ENCODE data around the gene FMNL2.

FMNL2 gene

DNA sequence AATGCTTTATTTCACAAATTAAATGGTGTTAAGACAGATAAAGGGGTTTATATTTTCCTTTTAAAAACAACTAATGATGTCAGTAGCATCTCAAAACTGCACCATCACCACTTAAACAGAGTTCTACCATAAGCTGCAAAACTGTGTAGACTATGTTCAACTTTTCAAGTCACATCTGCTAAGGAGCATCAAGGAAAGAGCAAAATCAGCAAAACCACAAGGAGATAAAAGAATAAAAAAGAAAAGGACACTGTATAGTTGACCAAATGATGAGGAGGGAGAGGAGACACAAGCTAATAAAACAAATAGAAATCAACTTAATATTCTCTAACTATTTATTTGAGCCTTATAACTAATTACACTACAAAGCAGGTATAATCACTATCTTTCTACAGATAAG is 348.4 kb downstream of the FMNL2 start:
- in situ Hi-C loops (cut with HindIII; ENCODE audit: low sequenced_read_pairs): no loop called here
- TF ChIP-seq CTCF (IDR thresholded peaks at IDR 0.05; ENCODE audit: low read depth, low read length): no peak
- no peak overlapping the region for H3K4me3 ChIP-seq (ENCODE audit: low read depth, low read length)

GRCh38 chr2:152686321-152686720 is 351.3 kb downstream of the FMNL2 start:
- H3K4me3 ChIP-seq (ENCODE audit: low read depth, low read length): no peak overlapping the region
- in situ Hi-C loops (cut with HindIII; ENCODE audit: low sequenced_read_pairs): no loop called here
- DNase-seq (ENCODE audit: low read depth, low spot score): no peak
- no peak for TF ChIP-seq CTCF (IDR thresholded peaks at IDR 0.05; ENCODE audit: low read depth, low read length)

More for the DNA sequence above, 348.4 kb downstream of the FMNL2 start:
- DNase-seq (ENCODE audit: low read depth, low spot score): no peak

- H3K4me3 ChIP-seq (ENCODE audit: low read depth, low read length): no peak overlapping the region
- TF ChIP-seq CTCF (IDR thresholded peaks at IDR 0.05; ENCODE audit: low read depth, low read length): no peak
- in situ Hi-C loops (cut with HindIII; ENCODE audit: low sequenced_read_pairs): no loop called here
- no peak for DNase-seq (ENCODE audit: low read depth, low spot score)
Measured at GRCh38 chr2:152693033-152693432, 358.1 kb downstream of the FMNL2 start.

- DNase-seq (ENCODE audit: low read depth, low spot score): peak; percentile 81
- H3K4me3 ChIP-seq (ENCODE audit: low read depth, low read length): peak overlapping the region; percentile 37
- TF ChIP-seq CTCF (IDR thresholded peaks at IDR 0.05; ENCODE audit: low read depth, low read length): no peak
- in situ Hi-C loops (cut with HindIII; ENCODE audit: low sequenced_read_pairs): no loop called here
Measured at GRCh38 chr2:152694161-152694661, 359.2 kb downstream of the FMNL2 start.

GRCh38 chr2:152695763-152696162 is 360.8 kb downstream of the FMNL2 start:
- no peak overlapping the region for H3K4me3 ChIP-seq (ENCODE audit: low read depth, low read length)
- TF ChIP-seq CTCF (IDR thresholded peaks at IDR 0.05; ENCODE audit: low read depth, low read length): no peak
- DNase-seq (ENCODE audit: low read depth, low spot score): no peak
- in situ Hi-C loops (cut with HindIII; ENCODE audit: low sequenced_read_pairs): no loop called here

DNA sequence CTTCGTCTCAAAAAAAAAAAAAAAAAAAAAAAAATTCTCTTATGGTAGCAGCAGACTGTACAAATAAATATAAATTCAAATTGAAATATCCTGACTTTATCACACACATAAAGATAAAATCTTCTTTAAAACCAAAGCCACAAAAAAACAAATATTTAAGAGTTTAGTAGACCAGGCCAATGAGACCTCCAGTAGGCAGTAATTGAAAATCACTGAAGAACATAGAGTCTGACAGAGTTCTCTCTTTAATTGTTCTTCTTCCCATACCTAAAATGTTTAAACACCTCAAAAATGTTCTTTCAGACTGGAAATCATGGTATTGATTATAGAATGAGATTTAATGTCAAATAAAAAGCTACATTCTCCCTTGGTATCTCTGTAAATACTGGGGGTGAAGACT is 361.5 kb downstream of the FMNL2 start:
- in situ Hi-C loops (cut with HindIII; ENCODE audit: low sequenced_read_pairs): no loop called here
- no peak for TF ChIP-seq CTCF (IDR thresholded peaks at IDR 0.05; ENCODE audit: low read depth, low read length)

More for the DNA sequence above, 361.5 kb downstream of the FMNL2 start:
- no peak for DNase-seq (ENCODE audit: low read depth, low spot score)
- H3K4me3 ChIP-seq (ENCODE audit: low read depth, low read length): no peak overlapping the region

Data from astrocyte of the spinal cord (primary cell).